ENCODE measurements around the gene ARRB1.
A peak's percentile ranks its signal among the peaks of the same experiment; 100 is the strongest.
"Not testable (repeated sequence)": the region's sequence is repeated elsewhere in the genome, so short reads cannot be mapped to it uniquely, and the experiment has no call there.

ARRB1 gene

DNA sequence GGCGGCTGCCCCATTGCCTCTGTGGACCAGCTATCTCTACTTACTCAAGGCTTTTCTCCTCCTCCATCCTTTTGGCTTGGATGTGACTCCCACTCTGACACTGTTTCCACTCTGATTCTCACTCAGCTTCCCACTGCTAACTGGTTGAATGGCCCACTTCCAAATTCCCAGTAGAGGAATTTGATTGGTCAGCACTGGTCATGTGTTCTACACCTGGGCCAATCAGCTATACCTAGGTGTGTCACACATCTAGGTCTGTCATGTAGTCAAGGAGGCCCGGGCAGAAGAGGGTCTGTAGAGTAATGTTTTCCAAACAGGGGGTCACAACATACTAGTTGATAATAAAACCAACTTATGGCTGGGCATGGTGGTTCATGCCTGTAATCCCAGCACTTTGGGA lies 57.6 kb downstream of the ARRB1 start:
- peak; percentile 11 for DNase-seq

DNA sequence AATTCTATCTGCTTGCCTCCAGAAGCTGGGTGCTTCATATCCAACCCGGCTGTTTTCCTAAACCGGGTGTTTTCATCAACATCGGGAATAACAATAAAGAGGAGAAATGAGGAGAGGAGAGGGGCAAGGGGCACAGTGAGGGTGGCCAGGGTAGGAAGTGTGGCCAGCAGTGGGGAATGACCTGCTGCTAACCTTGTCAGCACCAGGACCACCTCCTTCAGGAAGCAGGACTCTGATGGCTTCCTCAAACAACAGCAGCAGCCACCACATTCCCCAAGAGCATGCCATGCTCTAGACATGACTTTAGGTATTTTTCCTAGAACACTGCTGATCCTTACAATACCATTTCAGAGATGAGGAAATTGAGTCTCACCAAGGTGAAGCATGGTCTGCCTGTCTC lies 58.5 kb downstream of the ARRB1 start:
- DNase-seq: no peak

DNA sequence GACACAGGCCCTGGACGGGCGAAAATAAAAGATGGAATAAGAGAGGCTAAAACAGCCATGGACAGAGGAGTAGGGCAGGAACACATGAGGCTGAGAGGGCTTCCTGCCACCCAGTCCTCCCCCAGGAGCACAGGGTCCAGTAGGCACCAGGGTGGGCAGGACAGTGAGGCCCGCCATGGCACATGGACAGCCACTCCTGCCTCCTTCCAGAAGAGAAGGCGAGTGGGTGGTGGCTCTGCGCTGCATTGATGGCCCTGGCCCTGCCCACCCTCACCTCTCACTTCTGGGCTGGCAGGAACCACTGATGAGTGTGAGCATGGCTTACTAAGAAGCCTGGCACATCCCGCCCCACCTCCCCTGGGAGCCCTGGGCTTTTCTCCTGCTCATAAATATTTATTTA lies 59.7 kb downstream of the ARRB1 start:
- no peak for DNase-seq

DNA sequence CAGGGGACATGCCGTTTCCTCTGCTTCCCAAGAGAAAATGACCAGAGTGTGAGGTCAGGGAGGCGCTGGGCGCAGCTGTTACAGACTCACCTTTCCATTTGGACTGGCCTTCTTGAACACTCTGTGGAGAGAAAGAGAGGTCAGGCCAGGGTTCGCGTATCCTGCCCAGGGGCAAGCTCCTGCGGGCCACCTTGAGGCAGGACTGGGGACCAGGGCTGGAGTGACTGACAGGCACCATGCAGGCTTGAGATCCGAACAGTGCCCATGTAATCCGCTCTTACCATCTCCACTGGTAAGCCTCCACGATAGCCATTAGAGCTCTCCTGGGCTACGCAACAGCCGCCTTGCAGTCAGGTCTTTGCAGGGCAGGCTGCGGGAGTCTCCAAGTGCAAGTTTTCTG lies 61.5 kb downstream of the ARRB1 start:
- no peak for DNase-seq

DNA sequence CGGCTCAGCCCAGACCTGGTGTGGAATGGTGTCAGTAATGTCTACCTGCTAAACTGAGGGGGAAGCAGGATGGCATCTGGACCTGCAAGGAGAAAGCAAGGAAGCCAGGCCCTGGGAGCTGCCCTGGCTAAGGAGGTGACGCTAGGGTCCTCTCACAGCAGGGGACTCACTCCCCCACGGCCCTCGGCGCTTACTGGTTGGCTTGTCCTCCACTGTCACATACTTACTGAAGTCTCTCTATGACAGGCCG lies 62.0 kb downstream of the ARRB1 start:
- DNase-seq: no peak

DNA sequence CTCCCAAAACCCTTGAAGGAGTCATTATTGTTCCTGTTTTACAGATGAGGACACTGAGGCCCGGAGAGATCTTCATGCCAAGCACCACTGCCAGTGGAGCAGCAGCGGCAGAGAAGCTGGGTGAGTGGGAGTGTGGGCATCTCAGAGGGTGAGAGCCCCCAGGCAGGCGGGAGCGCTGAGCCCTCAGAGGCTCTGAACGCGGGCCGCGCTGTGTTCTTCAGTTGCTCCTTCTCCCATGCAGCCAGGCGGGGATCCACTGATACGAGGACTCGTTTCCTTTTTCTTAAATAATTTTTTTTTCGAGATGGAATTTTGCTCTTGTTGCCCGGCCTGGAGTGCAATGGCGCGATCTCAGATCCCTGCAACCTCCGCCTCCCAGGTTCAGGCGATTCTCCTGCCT lies 63.9 kb downstream of the ARRB1 start:
- DNase-seq: no peak

DNA sequence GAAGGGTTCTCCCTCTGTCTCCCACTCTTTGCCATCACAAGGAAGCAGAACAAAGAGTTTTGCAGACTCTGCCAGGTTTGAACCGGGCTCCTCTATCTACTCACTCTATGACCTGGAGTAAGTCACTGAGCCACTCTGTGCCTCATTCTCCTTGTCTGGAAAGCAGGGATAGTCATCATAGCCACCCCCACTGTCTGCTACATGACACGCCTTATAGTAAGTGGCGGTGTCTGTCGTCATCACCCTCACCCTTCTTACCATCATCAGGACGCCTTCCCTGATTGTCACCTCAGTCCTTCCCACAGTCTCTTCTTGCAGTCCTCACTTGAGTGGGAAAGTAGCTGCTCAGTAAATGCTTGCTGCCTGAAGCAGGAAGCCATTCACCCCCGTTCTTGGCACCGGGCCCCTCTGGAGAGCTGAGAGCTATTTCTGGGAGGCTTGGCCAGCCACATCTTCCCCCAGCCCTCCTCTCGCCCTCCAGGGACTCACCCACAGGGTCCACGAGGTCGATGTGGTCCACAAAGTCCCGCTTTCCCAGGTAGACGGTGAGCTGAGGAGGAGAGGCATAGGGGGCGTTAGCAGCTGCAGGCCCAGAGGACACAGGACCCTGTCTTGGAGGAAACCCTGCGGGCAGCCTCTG lies 64.5 kb downstream of the ARRB1 start:
- DNase-seq: no peak

DNA sequence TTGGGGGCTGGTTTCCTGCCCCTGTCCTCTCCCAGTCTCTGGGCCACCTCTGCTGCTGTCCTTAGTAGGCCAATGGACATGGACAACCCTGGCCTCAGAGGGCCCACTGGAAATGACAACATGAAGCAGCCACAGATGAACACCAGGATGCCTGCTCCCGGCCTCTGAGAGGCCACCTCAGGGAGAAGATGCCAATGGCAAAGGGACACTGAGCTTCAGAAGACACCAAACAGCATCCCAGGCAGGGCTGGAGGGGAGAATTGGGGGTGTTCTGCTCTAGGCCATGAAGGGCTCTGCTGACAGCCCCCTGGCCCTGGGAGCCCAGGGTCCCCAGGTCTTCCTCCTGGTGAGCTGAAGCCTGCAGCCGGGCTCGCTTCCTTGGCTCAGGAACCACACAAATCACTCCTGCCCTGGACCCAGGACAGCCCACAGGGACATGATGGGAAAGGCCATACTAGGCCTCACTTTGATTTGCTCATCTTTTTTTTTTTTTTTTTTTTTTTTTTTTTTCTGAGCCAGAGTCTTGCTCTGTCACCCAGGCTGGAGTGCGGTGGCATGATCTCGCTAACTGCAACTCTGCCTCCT lies 65.6 kb downstream of the ARRB1 start:
- no peak for DNase-seq

DNA sequence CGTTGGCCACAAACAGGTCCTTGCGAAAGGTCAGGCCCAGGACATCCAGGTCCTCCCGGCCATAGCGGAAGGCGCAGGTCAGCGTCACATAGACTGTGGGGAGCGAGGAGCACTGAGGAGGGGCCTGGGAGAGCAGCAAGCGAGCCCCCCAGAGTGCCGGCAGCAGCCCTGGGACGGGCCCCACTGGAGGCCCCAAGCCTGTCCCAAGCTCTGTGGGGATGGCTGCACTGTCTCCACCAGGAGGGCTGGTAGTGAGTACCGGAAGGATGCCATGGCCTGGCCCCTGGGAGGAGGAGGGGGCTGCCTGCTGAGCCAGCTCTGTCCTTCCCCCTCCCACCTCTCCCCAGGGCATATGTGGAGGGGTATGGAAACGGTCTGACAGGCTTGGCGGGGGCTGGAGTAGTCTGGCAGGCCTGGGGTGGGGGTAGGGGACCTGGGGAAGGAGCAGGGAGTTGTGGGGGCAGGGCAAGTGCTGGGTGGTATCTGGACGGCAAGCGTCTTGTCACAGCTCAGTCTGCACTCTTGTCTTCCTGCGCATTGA lies 68.0 kb downstream of the ARRB1 start:
- DNase-seq: no peak

DNA sequence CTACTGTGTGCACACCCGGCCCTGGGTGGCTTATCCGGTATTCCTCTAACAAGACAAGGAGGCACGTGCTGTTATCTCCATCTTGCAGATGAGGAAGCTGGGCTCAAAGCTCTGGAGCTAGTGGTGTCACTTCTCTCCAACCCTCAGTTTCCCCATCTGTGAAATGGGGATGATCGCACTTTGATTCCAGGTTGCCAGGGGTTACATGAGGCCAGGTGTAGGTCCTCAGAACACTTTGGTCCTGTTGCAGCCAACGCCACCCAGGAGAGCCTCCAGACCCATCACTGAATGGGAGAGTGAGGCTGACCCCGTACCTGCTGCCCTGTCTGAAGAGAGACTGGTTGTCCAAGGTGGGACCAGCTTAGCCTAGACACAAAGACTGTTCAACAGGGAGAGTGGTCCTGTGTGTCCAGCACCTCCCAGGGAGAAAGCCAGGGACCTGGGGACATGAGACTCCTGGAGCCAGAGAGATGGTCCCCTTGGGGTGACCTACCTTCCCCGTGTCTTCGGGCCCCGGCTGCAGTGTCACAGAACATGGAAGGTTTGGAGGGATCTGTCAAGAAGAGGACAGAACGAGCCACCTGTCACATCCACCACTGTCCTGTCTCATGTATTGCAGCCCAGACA lies 69.9 kb downstream of the ARRB1 start:
- DNase-seq: no peak

DNA sequence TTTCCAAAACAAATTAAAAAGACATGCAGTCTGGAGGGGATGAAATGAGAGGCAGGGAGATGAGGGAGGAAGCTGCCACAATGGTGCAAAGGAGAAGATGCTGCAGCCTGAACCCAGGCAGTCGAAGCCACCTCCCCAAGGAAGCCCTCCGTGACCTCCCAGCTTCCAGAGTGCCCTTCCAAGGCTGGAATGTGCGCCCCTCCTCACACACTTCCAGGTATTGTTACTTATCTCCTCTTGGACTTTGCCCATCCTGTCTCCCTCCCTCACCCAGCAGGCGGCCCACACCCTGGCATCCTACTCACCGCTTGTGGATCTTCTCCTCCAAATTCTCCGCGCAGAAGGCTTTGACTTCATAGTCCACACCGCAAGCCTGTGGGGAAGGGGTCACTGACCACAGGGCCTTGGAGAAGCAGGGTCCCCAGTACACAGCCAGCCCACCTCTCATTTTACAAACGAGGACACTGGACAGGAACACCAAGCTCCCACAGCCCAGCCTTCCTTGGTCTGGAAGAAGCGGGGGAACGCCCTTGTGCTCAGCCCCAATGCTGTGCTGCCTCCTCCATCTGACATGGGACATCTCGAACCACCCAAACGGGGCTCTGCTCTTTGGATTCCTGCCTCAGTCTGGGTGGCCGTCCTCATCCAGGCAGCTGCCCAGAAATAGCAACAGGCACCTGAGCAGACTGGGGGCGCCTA lies 70.5 kb downstream of the ARRB1 start:
- no peak for DNase-seq

DNA sequence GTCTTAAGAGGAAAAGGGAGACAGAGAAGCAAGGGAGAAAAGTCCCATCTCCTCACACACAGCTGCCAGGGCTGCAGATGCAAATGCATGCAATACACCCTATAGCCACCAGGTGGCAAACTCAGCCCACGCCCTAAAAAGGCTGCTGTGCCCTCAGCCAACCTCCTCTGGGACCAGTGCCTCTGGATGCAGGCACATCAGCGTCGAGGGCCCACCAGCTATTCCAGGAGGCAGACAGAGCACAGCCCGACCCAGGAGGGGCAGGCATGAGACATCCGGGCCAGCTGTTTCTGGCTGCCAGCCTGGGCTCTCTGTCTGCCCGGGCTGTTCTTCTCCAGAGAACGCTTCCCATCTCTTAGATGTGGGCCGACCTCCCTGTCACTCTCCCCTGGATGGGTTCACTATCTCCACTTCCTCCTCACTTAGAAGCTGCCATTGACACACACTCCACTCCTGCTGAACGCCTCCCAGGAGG lies 71.2 kb downstream of the ARRB1 start:
- DNase-seq: peak; percentile 86

DNA sequence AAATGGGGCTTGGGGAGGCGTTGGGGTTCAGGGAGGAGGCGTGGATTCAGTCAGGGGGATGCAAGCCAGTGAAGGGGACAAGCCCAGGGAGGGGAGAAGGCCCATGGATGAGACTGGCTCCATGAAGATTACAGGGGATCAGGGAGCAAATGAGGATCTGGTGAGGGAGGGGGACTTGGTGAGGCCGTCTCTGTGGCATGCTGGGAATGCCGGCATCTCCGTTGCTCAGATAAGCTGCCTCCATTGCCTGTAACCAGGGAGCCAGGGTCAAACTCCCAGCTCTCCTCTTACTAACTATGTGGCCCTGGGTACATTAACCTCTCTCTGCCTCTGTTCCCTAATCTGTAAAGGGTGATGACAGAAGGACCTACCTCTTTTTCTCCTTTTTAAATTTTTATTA lies 72.2 kb downstream of the ARRB1 start:
- DNase-seq: peak; percentile 72

DNA sequence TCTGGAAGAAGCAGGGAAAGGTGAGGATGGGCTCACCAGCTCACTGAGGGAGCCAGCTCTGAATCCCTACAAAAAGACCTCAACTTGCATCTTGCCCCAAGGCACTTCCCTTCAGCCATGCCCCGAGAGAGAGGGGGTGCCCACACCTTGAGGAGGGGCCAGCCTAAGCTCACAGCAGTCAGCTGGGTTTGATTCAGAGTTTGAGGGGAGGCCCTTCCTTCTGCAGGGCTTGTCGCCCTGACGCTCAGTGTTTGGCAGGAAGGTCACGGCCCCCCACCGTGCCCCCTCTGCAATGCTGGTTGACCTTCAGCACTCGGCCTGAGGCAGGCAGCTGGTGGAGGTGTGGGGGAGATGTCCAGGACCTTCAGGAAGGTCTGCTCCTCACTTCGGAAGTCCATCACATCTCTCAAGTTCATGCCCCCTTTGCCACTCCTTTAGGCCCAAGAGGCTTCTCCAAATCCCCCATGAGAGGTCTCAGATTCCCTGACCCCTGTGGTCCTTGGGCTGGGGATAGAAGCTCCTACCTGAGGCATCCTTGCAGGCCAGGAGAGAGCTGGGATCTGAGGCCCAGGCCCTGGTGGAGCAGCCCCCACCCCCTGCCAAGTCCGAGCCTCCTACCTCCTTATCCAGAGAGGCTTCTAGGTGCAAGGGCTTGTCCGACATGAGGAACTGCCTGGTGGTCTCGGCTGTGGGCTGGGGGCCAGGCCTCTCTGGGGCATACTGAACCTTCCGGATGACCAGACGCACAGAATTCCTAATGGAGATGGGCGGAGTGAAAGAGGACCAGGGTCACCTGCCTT lies 73.3 kb downstream of the ARRB1 start:
- DNase-seq: no peak

DNA sequence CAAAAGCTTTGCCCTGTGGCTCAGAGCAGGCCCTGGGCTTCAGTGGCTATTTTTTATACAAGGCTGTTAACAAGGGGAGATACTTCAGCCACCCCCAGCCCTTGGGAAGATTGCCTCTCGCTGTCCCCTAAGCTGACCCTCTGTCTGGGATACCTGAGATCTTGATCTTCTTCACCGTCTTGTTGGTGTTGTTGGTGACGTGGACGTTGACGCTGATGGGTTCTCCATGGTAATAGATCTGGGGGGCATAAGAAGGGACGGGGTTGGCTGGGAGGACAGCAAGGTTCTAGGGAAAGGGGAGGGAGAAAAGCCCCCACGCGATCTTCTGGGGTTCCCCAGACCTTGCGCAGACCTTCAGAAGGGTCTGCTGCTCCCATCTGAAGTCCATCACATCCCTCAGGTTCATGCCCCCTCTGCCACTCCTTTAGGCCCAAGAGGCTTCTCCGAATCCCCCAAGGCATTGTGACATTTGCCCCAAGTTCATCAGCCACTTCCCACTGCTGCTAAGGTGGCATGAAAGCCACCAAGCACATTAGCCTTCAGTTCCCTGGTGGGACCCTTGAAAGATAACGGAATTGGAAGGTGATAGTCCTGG lies 74.2 kb downstream of the ARRB1 start:
- no peak for DNase-seq

DNA sequence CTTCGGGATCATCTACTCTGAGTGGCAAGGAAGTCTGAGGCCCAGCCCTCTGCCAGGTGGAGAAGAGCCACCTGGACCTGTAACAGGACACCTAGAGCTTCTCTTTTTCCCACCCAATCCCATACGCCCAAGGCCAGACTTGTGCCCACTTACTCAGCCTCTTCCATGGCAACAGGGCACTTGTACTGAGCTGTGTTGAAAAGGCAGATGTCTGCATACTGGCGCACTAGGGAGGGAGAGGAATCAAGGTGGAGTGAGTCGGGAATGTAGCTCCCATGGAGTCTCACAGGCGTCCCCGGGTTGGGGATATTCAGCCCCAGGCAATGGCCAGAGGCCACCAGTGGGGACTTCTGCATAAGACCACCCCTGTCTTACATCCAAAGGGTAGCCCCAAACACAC lies 74.8 kb downstream of the ARRB1 start:
- no peak for DNase-seq

DNA sequence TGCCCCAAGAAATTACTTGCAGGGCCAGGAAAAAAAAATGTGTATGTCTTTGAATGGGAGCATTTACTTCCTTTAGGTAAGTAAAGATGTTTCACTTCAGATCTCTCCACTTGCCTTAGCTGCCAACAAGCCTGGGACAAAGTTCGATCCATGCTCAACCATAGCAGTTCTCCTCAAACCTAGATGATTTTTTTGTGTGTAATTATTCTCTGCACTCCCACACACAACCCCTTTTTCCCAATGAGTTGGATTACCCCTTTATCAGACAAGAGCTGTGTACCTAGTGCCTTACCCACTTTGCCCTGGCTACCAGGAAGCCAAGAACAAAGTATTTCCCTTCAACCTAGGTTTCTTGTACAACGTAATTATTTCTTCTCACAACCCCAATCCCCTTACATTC lies 75.3 kb downstream of the ARRB1 start:
- DNase-seq: no peak

DNA sequence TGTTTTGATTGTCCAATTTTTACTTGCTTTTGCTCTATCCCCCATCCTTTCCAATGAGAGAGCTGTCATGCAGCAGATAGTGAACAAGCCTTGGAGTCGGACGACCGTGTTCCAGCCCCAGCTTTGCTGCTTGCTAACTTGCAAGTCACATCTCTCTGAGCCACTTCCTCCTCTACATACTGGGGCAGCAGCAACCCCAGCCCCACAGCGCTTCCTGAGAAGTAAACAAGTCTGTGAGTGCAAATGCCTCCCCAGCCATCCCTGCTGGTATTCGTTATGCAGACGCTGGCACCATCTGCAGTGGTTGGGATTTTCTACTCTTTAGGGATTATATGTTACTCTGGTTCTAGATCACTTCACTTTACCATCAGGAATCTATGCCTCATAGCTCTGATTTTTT lies 75.9 kb downstream of the ARRB1 start:
- peak; percentile 76 for DNase-seq

DNA sequence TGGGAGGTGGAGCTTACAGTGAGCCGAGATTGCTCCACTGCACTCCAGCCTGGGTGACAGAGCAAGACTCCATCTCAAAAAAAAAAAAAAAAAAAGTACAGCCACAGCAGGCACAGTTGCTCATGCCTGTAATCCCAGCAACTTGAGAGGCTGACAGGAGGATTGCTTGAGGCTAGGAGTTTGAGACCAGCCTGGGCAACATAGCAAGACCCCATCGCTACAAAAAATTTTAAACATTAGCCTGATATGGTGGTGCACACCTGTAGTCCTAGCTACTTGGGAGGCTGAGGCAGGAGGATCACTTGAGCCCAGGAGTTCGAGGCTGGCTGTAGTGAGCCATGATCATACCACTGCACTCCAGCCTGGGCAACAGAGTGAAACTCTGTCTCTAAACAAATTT lies 76.7 kb downstream of the ARRB1 start:
- DNase-seq: not testable (repeated sequence)

DNA sequence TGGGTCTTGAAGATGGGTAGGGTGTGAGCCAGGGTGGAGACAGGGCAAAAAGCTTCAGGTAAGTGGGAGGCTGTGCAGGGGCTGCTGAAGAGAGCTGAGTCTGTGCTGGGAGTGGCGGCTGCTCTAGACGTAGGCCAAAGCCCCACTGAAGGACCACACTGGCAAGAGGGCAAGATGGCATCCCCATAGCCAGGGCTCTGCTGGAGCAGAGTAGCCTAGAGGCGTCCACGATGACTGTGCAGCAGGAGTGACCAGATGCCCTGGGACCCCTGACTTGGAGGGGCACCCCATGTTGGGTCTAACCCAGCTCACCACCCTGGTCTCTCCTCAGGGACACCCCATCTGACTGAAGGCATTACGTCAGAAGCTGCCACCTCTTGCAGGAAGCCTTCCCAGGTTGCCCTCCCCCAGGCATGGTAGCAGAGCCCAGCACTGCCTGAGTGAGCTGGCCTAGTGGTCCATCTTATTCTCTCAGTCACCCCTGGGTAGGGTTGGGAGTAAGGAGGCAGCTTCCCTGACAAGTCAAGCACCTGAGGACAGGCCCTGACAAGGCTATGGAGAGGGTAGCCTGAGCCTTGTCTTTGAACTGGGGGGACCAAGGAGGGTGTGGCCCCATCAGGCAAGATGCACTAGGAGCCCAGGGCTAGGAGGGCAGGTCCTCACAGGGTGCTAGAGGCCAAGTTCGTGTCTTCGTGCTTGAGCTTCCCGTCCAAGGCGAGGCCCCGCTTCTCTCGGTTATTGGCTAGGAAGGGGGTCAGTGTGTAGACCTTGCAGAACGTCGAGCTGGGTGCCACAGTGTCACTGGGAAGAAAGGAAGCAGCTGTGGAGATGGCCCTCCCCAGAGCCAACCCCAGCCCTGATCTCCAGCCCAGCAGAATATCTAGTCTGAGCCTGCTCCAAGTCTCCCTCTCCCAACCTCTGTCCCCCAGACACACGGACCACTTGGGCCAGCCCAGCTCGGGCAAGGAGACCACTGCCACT lies 77.8 kb downstream of the ARRB1 start:
- no peak for DNase-seq

DNA sequence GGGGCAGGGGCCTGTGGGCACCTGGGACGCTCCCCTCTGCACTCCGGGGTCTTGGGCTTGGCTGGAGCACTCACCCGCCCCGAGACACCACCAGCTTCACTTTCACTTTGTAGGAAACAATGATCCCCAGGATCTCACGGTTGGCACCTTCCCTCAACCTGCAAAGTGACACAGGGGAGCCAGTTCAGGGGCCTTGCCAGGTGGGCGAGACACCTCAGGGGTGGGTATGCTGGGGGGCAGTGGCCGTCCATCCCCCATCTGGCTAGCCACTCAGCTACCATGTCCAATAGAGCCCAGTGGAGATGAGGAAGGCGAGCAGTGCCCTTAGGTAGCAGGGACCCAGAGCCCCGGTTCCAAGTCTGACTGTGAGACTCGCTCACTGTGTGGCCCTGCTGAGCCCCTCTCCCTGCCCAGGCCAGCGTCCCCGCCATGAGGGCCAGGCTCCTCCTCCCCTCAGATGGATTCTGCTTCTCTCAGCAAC lies 78.6 kb downstream of the ARRB1 start:
- DNase-seq: no peak
